ENCODE measurements around the gene PFDN2. TPM values are rescaled to one million over a fixed set of nuclear protein-coding genes. Genes with fewer than 3 reads are reported as not detected.

PFDN2 gene
- total RNA-seq, 2 donors from 2014 or later, result 33.6 to 36.0 TPM

GRCh38 chr1:161084597-161084988 lies 33.2 kb downstream of the PFDN2 start:
- no peak overlapping the region for H3K4me3 ChIP-seq
- 91% methylated on average over 1 of the region's 1 CpG for WGBS
- H3K4me1 ChIP-seq (replicated peaks), result peaks cover 6% of the 10 kb centered on the region
- no peak for DNase-seq (ENCODE audit: low spot score)
- no peak for TF ChIP-seq CTCF (IDR thresholded peaks at IDR 0.05)
- no peak for TF ChIP-seq POLR2A (IDR thresholded peaks at IDR 0.05)
- TF ChIP-seq POLR2AphosphoS5 (IDR thresholded peaks at IDR 0.05), result no peak
- intact Hi-C loops (cut with DNase I), result no loop called here
- H3K27ac ChIP-seq, result peak overlapping the region; percentile 72 to 79
- no peaks in the 10 kb centered on the region for H3K9me3 ChIP-seq
- no peaks in the 10 kb centered on the region for H3K27me3 ChIP-seq (replicated peaks; ENCODE audit: insufficient read depth)
- no peaks in the 10 kb centered on the region for H3K36me3 ChIP-seq

- H3K27me3 ChIP-seq (replicated peaks; ENCODE audit: insufficient read depth), result no peaks in the 10 kb centered on the region
- no peaks in the 10 kb centered on the region for H3K9me3 ChIP-seq
- H3K4me1 ChIP-seq (replicated peaks), result peaks cover 6% of the 10 kb centered on the region
- WGBS, result 49% methylated on average over 10 of the region's 10 CpGs
- H3K4me3 ChIP-seq, result no peak overlapping the region
- TF ChIP-seq POLR2A (IDR thresholded peaks at IDR 0.05) (peak; percentile 14), POLR2AphosphoS5 (IDR thresholded peaks at IDR 0.05) (peak; percentile 10), CTCF (IDR thresholded peaks at IDR 0.05) (no peak)
- H3K27ac ChIP-seq, result peak overlapping the region; percentile 72 to 79
- intact Hi-C loops (cut with DNase I), result no loop called here
- DNase-seq (ENCODE audit: low spot score), result peak; percentile 61
- no peaks in the 10 kb centered on the region for H3K36me3 ChIP-seq
These were observed 33.9 kb downstream of the PFDN2 start for GRCh38 chr1:161083748-161084596.

- peak; percentile 29 for TF ChIP-seq POLR2A (IDR thresholded peaks at IDR 0.05)
- TF ChIP-seq POLR2AphosphoS5 (IDR thresholded peaks at IDR 0.05), result peak; percentile 79
- no peak for TF ChIP-seq CTCF (IDR thresholded peaks at IDR 0.05)
- Histone ChIP-seq H3K9me3 (no peaks in the 10 kb centered on the region), H3K27me3 (replicated peaks; ENCODE audit: insufficient read depth) (no peaks in the 10 kb centered on the region), H3K4me1 (replicated peaks) (peaks cover 6% of the 10 kb centered on the region), H3K27ac (peak overlapping the region; percentile 72 to 79), H3K4me3 (no peak overlapping the region), H3K36me3 (no peaks in the 10 kb centered on the region)
- DNase-seq (ENCODE audit: low spot score), result peak; percentile 91
- intact Hi-C loops (cut with DNase I), result no loop called here
- 52% methylated on average over 8 of the region's 8 CpGs for WGBS
These were observed 34.7 kb downstream of the PFDN2 start for GRCh38 chr1:161082996-161083747.

GRCh38 chr1:161082483-161082882 lies 35.4 kb downstream of the PFDN2 start:
- DNase-seq (ENCODE audit: low spot score), result no peak
- Histone ChIP-seq H3K27ac (peak overlapping the region in 1 of 2 donors; percentile 72), H3K4me1 (replicated peaks) (peaks cover 6% of the 10 kb centered on the region), H3K9me3 (no peaks in the 10 kb centered on the region), H3K36me3 (no peaks in the 10 kb centered on the region), H3K27me3 (replicated peaks; ENCODE audit: insufficient read depth) (no peaks in the 10 kb centered on the region), H3K4me3 (no peak overlapping the region)
- TF ChIP-seq POLR2AphosphoS5 (IDR thresholded peaks at IDR 0.05), result no peak
- 73% methylated on average over 2 of the region's 2 CpGs for WGBS
- intact Hi-C loops (cut with DNase I), result no loop called here

- Histone ChIP-seq H3K36me3 (no peaks in the 10 kb centered on the region), H3K27me3 (replicated peaks; ENCODE audit: insufficient read depth) (no peaks in the 10 kb centered on the region), H3K27ac (no peak overlapping the region), H3K4me3 (no peak overlapping the region), H3K9me3 (no peaks in the 10 kb centered on the region), H3K4me1 (replicated peaks) (peaks cover 6% of the 10 kb centered on the region)
- TF ChIP-seq POLR2A (IDR thresholded peaks at IDR 0.05), result no peak
- no peak for TF ChIP-seq CTCF (IDR thresholded peaks at IDR 0.05)
- no peak for TF ChIP-seq POLR2AphosphoS5 (IDR thresholded peaks at IDR 0.05)
- intact Hi-C loops (cut with DNase I), result no loop called here
- DNase-seq (ENCODE audit: low spot score), result no peak
- 76% methylated on average over 5 of the region's 5 CpGs for WGBS
These were observed 36.3 kb downstream of the PFDN2 start for GRCh38 chr1:161081519-161081918.
